ENCODE data around the gene MED25. TPM values are rescaled to one million over a fixed set of nuclear protein-coding genes. Genes with fewer than 3 reads are reported as not detected.
A peak's percentile ranks its signal among the peaks of the same experiment; 100 is the strongest.

MED25 gene
- total and polyA plus RNA-seq, 9 of the 15 experiments (the other 6 are each of a cell fraction or from before 2014, with no cell fraction given): 4.1 to 93.9 (median 19.3) TPM

- TF ChIP-seq, protein P1, sequence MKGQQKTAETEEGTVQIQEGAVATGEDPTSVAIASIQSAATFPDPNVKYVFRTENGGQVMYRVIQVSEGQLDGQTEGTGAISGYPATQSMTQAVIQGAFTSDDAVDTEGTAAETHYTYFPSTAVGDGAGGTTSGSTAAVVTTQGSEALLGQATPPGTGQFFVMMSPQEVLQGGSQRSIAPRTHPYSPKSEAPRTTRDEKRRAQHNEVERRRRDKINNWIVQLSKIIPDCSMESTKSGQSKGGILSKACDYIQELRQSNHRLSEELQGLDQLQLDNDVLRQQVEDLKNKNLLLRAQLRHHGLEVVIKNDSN (CRISPR knock-in tag; IDR thresholded peaks at IDR 0.05): peak; percentile 96
- TF ChIP-seq FOXO4 (CRISPR knock-in tag; IDR thresholded peaks at IDR 0.05) (no peak), USF2 (CRISPR knock-in tag; IDR thresholded peaks at IDR 0.05) (peak; percentile 92), JUN (IDR thresholded peaks at IDR 0.05; ENCODE audit: borderline replicate concordance, low read depth, low read length) (0 out of 2 replicates have a peak, but pooled peaks have one; percentile 70), JUN (CRISPR knock-in tag; IDR thresholded peaks at IDR 0.05; ENCODE audit: borderline replicate concordance) (no peak), ESRRA (IDR thresholded peaks at IDR 0.05; ENCODE audit: borderline replicate concordance, low read depth) (peak; percentile 85; the same call in 1 of the 2 replicates), CBFA2T2 (conservative IDR thresholded peaks at IDR 0.05) (peak; percentile 64), NRF1 (conservative IDR thresholded peaks at IDR 0.05 in 1 of 2, IDR thresholded peaks at IDR 0.05 in 1 of 2) (peak in 1 of 2 experiments; percentile 20; a peak in 1 of 4 replicates), PRDM10 (IDR thresholded peaks at IDR 0.05; ENCODE audit: partially characterized antibody) (peak; percentile 98), TBP (optimal IDR thresholded peaks at IDR 0.05; ENCODE audit: low read depth, low read length) (no peak)
Observed at GRCh38 chr19:49847731-49848696, 29.9 kb downstream of the MED25 start (continued).

Measured in K562 (cell line).